WTC11 (cell line): ENCODE measurements around the gene ZNF813. TPM values are rescaled to one million over a fixed set of nuclear protein-coding genes. Genes with fewer than 3 reads are reported as not detected.
"Not testable (repeated sequence)": the region's sequence is repeated elsewhere in the genome, so short reads cannot be mapped to it uniquely, and the experiment has no call there.

Experiments used
- ATAC-seq: fragments of 200-7000 bp; cut with Tn5 transposase; 2 replicates; pipeline ENCODE4 v1.10.0; 2021; ENCODE audit warnings: mild to moderate bottlenecking, moderate library complexity
- CTCF ChIA-PET: fragments of 300-600 bp; sonication (Branson Sonifier 250); formaldehyde crosslinking; loops from one replicate; lab custom pipeline; 2021; ENCODE audit warnings: antibody characterized with exemption; lab: Charles Lee
- POLR2A ChIA-PET: fragments of 350-600 bp; sonication (Branson Sonifier 250); formaldehyde crosslinking; loops from one replicate; lab custom pipeline; 2021; ENCODE audit warnings: antibody characterized with exemption; lab: Charles Lee
- DNase-seq: peaks from one replicate; pipeline ENCODE4 v3.0.0; 2021; ENCODE audit warnings: low spot score
- H3K27ac Mint-ChIP-seq: 2 replicates; pipeline ENCODE4 v1.8.0; 2021; ENCODE audit warnings: mixed read lengths
- H3K27me3 Mint-ChIP-seq: 2 replicates; pipeline ENCODE4 v1.8.0; 2021; ENCODE audit warnings: low read depth, mild to moderate bottlenecking, moderate library complexity, mixed read lengths
- H3K36me3 Mint-ChIP-seq: 2 replicates; pipeline ENCODE4 v1.8.0; 2021; ENCODE audit warnings: mixed read lengths
- H3K4me1 Mint-ChIP-seq: 2 replicates; pipeline ENCODE4 v1.8.0; 2022; ENCODE audit warnings: mixed read lengths
- H3K4me3 Mint-ChIP-seq: 2 replicates; pipeline ENCODE4 v1.8.0; 2021; ENCODE audit warnings: mild to moderate bottlenecking, moderate library complexity, mixed read lengths
- H3K9me3 Mint-ChIP-seq: 2 replicates; pipeline ENCODE4 v1.8.0; 2021; ENCODE audit warnings: mixed read lengths
- AFF4 ChIP-seq: sonication (generic); formaldehyde crosslinking; IDR thresholded peaks from 2 replicates; pipeline ENCODE4 v1.8.1; 2023; ENCODE audit warnings: mild to moderate bottlenecking, missing genetic modification reagents, borderline replicate concordance
- AR ChIP-seq: fragments of 250-450 bp; sonication (Bioruptor Pico); IDR thresholded peaks from 2 replicates; pipeline ENCODE4 v1.9.0; 2021; ENCODE audit warnings: mild to moderate bottlenecking
- ATF6 ChIP-seq: sonication (generic); formaldehyde crosslinking; IDR thresholded peaks from 2 replicates; pipeline ENCODE4 v1.8.1; 2023; ENCODE audit warnings: mild to moderate bottlenecking, missing genetic modification reagents
- CDX4 ChIP-seq: fragments of 250-450 bp; sonication (Bioruptor Pico); IDR thresholded peaks from 2 replicates; pipeline ENCODE4 v1.9.0; 2021; ENCODE audit warnings: moderate library complexity, mild to moderate bottlenecking, inconsistent platforms, borderline replicate concordance
- E2F5 ChIP-seq: sonication (generic); formaldehyde crosslinking; IDR thresholded peaks from 2 replicates; pipeline ENCODE4 v1.8.1; 2022; ENCODE audit warnings: mild to moderate bottlenecking, moderate library complexity, missing genetic modification reagents
- ELF4 ChIP-seq: sonication (generic); formaldehyde crosslinking; IDR thresholded peaks from 2 replicates; pipeline ENCODE4 v1.8.1; 2022; ENCODE audit warnings: low read depth, mild to moderate bottlenecking, moderate library complexity, missing genetic modification reagents
- GABPB1 ChIP-seq: sonication (generic); formaldehyde crosslinking; IDR thresholded peaks from 2 replicates; pipeline ENCODE4 v1.8.1; 2023; ENCODE audit warnings: mild to moderate bottlenecking, missing genetic modification reagents
- IRF2 ChIP-seq: sonication (generic); formaldehyde crosslinking; IDR thresholded peaks from 2 replicates; pipeline ENCODE4 v1.8.0; 2022; ENCODE audit warnings: low read depth, missing genetic modification reagents, borderline replicate concordance
- SOX15 ChIP-seq: fragments of 250-450 bp; sonication (Bioruptor Pico); IDR thresholded peaks from 2 replicates; pipeline ENCODE4 v1.9.0; 2021; ENCODE audit warnings: mild to moderate bottlenecking
- USF1 ChIP-seq: sonication (generic); formaldehyde crosslinking; IDR thresholded peaks from 2 replicates; pipeline ENCODE4 v1.8.0; 2022; ENCODE audit warnings: mild to moderate bottlenecking, missing genetic modification reagents
- ZNF396 ChIP-seq: fragments of 250-450 bp; sonication (Bioruptor Pico); IDR thresholded peaks from 2 replicates; pipeline ENCODE4 v1.8.0; 2021; ENCODE audit warnings: mild to moderate bottlenecking, moderate library complexity, borderline replicate concordance
- ZSCAN18 ChIP-seq: fragments of 250-450 bp; sonication (Bioruptor Pico); IDR thresholded peaks from 2 replicates; pipeline ENCODE4 v2.1.2; 2022; ENCODE audit warnings: mild to moderate bottlenecking, moderate library complexity
- total RNA-seq: library from RNA; stranded (reverse); gene quantifications from 3 replicates; pipeline ENCODE4 v1.2.3, GENCODE V29; 2021

The ZNF813 gene
- total RNA-seq, 1 experiment from 2014 or later, result 17.5 TPM

GRCh38 chr19:53492153-53492552, 24.6 kb downstream of the ZNF813 start (continued):
- TF ChIP-seq ATF6 (CRISPR knock-in tag), result no peak
- TF ChIP-seq IRF2 (CRISPR knock-in tag), result no peak
- TF ChIP-seq ZNF396 (CRISPR knock-in tag), result no peak
- no peak for TF ChIP-seq ZSCAN18 (CRISPR knock-in tag)
- TF ChIP-seq SOX15 (CRISPR knock-in tag), result no peak
- TF ChIP-seq ELF4 (CRISPR knock-in tag), result no peak
- no peak for TF ChIP-seq AR (CRISPR knock-in tag)
- no peak for TF ChIP-seq AFF4 (CRISPR knock-in tag)
- no peak for TF ChIP-seq E2F5 (CRISPR knock-in tag)
- no peak for TF ChIP-seq CDX4 (CRISPR knock-in tag)
- TF ChIP-seq USF1 (CRISPR knock-in tag), result no peak
- TF ChIP-seq, all 79 proteins: peak for 0

GRCh38 chr19:53497311-53498023, 29.9 kb downstream of the ZNF813 start:
- H3K27ac Mint-ChIP-seq, H3K27me3 Mint-ChIP-seq, DNase-seq, POLR2A ChIA-PET, H3K4me3 Mint-ChIP-seq: not testable (repeated sequence)
- peaks cover 20% of the 10 kb centered on the region for H3K36me3 Mint-ChIP-seq
- peaks cover 14% of the 10 kb centered on the region for H3K4me1 Mint-ChIP-seq
- peaks cover 16% of the 10 kb centered on the region for H3K9me3 Mint-ChIP-seq
- peak; percentile 74 for TF ChIP-seq GABPB1 (CRISPR knock-in tag)
- TF ChIP-seq, all 79 proteins: peak for 1; not testable (repeated sequence) for 78
- CTCF ChIA-PET, ATAC-seq: not testable (repeated sequence)

GRCh38 chr19:53498024-53498395, 30.5 kb downstream of the ZNF813 start:
- Mint-ChIP-seq H3K4me1 (peaks cover 14% of the 10 kb centered on the region), H3K9me3 (peaks cover 11% of the 10 kb centered on the region), H3K36me3 (peaks cover 15% of the 10 kb centered on the region)
- ATAC-seq, POLR2A ChIA-PET, H3K27ac Mint-ChIP-seq, H3K27me3 Mint-ChIP-seq, DNase-seq, CTCF ChIA-PET, H3K4me3 Mint-ChIP-seq: not testable (repeated sequence)

GRCh38 chr19:53503151-53503550, 35.6 kb downstream of the ZNF813 start:
- H3K36me3 Mint-ChIP-seq, H3K9me3 Mint-ChIP-seq, ATAC-seq, POLR2A ChIA-PET, H3K27me3 Mint-ChIP-seq, DNase-seq, H3K27ac Mint-ChIP-seq: not testable (repeated sequence)
- Mint-ChIP-seq H3K4me1 (peaks cover 28% of the 10 kb centered on the region), H3K4me3 (peak overlapping the region; percentile 58)
- CTCF ChIA-PET, result interaction anchor here (1.2 kb wide), 1 partner anchor 9 kb away, joined by 3 read pairs; no protein-coding TSS in a partner anchor
